Loucy (cell line): ENCODE measurements around the gene SECTM1.

Source experiments
- CTCF ChIP-seq: fragments of 200-600 bp; sonication (generic); conservative IDR thresholded peaks from 2 replicates; pipeline ENCODE4 v1.5.1; 2014; ENCODE audit warnings: mild to moderate bottlenecking, antibody characterized with exemption, low read length
- EZH2phosphoT487 ChIP-seq: fragments of 200-600 bp; IDR thresholded peaks from 2 replicates; pipeline ENCODE4 v1.6.1; 2018; ENCODE audit warnings: antibody characterized with exemption, mild to moderate bottlenecking, moderate library complexity, borderline replicate concordance

- no peak for TF ChIP-seq CTCF
- TF ChIP-seq EZH2phosphoT487, result no peak
Observed at GRCh38 chr17:82276938-82277337, 56.6 kb downstream of the SECTM1 start.
